Chondrocyte (in vitro differentiated cells): Measurements from ENCODE around the gene LRG1. TPM values are rescaled to one million over a fixed set of nuclear protein-coding genes. Genes with fewer than 3 reads are reported as not detected.
A peak's percentile ranks its signal among the peaks of the same experiment; 100 is the strongest.

ENCODE experiments used
- DNase-seq: peaks from one replicate; pipeline ENCODE4 v3.0.0; 2021; ENCODE audit warnings: mixed read lengths, low spot score
- H3K27ac Mint-ChIP-seq: one replicate; pipeline ENCODE4 v1.8.0; 2021; ENCODE audit warnings: mild to moderate bottlenecking, moderate library complexity, mixed read lengths; ENCODE audit not compliant: unreplicated experiment
- H3K27me3 Mint-ChIP-seq: 2 replicates; pipeline ENCODE4 v1.8.0; 2021; ENCODE audit warnings: low read depth, mixed read lengths
- H3K36me3 Mint-ChIP-seq: 2 replicates; pipeline ENCODE4 v1.8.0; 2021; ENCODE audit warnings: low read depth, mixed read lengths
- H3K4me1 Mint-ChIP-seq: 2 replicates; pipeline ENCODE4 v1.8.0; 2021; ENCODE audit warnings: low read depth, mild to moderate bottlenecking, mixed read lengths
- H3K4me3 Mint-ChIP-seq: one replicate; pipeline ENCODE4 v1.8.0; 2021; ENCODE audit warnings: mild to moderate bottlenecking, moderate library complexity, mixed read lengths; ENCODE audit not compliant: unreplicated experiment
- H3K9me3 Mint-ChIP-seq: 2 replicates; pipeline ENCODE4 v1.8.0; 2021; ENCODE audit warnings: low read depth, mixed read lengths
- CTCF ChIP-seq: fragments of 200-600 bp; sonication (generic); IDR thresholded peaks from 2 replicates; pipeline ENCODE4 v1.5.0; 2021; ENCODE audit warnings: antibody characterized with exemption, mild to moderate bottlenecking, moderate library complexity
- total RNA-seq: library from RNA; stranded (reverse); gene quantifications from 3 replicates; pipeline ENCODE4 v1.2.1, GENCODE V29; 2021

LRG1 gene
- total RNA-seq, 1 donor from 2014 or later, result not detected

GRCh38 chr19:4524808-4525562, 14.9 kb downstream of the LRG1 start:
- no peak overlapping the region for H3K4me3 Mint-ChIP-seq
- H3K36me3 Mint-ChIP-seq, result no peaks in the 10 kb centered on the region
- no peaks in the 10 kb centered on the region for H3K9me3 Mint-ChIP-seq
- peaks cover 6% of the 10 kb centered on the region for H3K27me3 Mint-ChIP-seq
- H3K4me1 Mint-ChIP-seq, result peaks cover 12% of the 10 kb centered on the region
- no peak overlapping the region for H3K27ac Mint-ChIP-seq
- DNase-seq, result peak; percentile 91
- TF ChIP-seq CTCF, result peak; percentile 81

DNA sequence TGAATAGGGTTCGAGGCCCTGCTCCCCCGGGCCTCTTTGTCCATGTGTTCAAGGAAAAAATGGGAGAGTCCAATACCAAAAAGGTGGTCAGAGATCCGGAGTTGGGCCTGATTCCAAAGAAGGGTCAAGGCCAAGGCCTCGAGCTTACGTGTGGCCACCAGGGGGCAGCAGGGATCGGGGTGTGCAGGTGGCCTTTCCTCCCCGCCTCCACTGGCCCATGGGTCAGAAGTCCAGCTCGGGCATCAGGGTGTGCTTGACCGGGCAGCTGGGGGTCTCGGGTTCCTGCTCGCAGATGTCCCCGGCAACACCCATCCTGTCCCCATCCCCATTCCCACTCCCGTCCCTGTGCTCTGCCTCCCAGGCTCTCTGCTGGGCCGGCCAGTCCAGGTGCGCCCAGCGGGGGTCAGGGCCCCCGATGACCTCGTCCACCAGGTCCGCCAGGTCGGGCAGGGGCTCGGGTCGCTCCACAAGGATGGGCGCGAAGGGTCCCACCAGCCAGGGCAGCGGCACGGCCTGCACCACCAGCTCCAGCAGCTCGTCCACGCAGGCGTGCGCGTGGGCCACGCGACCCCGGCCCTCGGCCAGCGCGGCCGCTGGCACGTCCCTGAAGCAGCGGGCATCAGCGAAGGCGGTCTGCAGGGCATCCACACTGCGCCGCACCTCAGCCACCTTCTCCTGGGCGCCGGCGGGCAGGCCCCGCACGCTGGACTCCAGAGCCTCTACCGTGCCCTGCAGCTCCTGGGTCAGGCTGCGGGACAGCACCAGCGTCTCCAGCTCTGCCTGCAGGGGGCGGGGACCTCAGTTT, 16.3 kb downstream of the LRG1 start:
- DNase-seq, result peak; percentile 90
- Mint-ChIP-seq H3K9me3 (no peaks in the 10 kb centered on the region), H3K27ac (no peak overlapping the region), H3K36me3 (no peaks in the 10 kb centered on the region), H3K27me3 (peaks cover 2% of the 10 kb centered on the region), H3K4me1 (peaks cover 17% of the 10 kb centered on the region), H3K4me3 (no peak overlapping the region)
- peak; percentile 80 for TF ChIP-seq CTCF

GRCh38 chr19:4522291-4523002, 17.4 kb downstream of the LRG1 start:
- Mint-ChIP-seq H3K4me3 (no peak overlapping the region), H3K9me3 (no peaks in the 10 kb centered on the region), H3K27me3 (peaks cover 1% of the 10 kb centered on the region), H3K4me1 (peaks cover 17% of the 10 kb centered on the region), H3K36me3 (no peaks in the 10 kb centered on the region), H3K27ac (no peak overlapping the region)
- no peak for TF ChIP-seq CTCF
- DNase-seq, result no peak

GRCh38 chr19:4521888-4522242, 18.0 kb downstream of the LRG1 start:
- TF ChIP-seq CTCF, result no peak
- DNase-seq, result no peak
- Mint-ChIP-seq H3K9me3 (no peaks in the 10 kb centered on the region), H3K4me3 (no peak overlapping the region), H3K36me3 (no peaks in the 10 kb centered on the region), H3K27me3 (peaks cover 1% of the 10 kb centered on the region), H3K27ac (no peak overlapping the region), H3K4me1 (peaks cover 17% of the 10 kb centered on the region)
